Measurements from ENCODE around the gene RPS21. TPM values are rescaled to one million over a fixed set of nuclear protein-coding genes. Genes with fewer than 3 reads are reported as not detected.

The RPS21 gene
- total RNA-seq, 4 donors from 2014 or later = 1,582 to 2,182 (median 2,056) TPM

DNA sequence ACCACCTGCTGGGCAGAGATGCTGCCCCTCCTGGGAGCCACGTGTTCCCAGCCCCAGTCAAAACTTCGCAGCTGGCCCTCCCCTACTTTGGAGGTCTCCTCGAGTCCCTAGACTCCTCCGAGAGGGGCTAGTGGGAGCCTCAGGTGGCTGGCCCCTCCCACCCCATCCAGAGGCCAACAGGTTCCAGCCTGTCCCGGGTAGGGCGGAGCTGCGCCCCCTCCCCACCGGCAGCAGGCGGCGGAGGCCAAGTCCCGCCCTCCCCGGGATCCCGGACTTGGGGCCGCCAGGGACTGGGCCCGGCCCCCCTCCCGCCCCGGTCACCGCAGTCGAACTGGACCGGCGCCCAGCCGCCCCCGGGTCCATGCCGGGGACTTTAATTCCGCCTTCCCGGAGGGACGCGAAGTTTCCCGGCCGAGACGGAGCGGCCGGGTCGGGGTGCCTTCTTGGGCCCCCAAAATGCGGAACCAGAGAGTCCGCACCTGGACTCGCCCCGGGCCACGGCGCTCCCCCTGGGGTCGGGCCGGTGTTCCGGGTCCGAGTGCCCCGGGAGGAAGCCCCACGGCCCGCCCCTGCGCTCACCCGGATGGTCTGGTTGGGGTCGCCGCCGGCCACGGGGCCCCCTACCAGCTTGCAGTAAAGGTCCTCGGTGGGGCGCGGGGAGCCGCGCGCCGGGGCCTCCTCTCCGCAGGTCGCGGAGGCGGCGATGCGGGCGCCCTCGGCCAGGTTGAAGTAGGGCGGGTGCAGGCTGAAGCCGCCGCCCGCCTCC is 20.4 kb upstream of the RPS21 start:
- DNase-seq (ENCODE audit: low spot score) (no peak), ATAC-seq (ENCODE audit: low FRiP score) (no peak)
- TF ChIP-seq, protein P1, sequence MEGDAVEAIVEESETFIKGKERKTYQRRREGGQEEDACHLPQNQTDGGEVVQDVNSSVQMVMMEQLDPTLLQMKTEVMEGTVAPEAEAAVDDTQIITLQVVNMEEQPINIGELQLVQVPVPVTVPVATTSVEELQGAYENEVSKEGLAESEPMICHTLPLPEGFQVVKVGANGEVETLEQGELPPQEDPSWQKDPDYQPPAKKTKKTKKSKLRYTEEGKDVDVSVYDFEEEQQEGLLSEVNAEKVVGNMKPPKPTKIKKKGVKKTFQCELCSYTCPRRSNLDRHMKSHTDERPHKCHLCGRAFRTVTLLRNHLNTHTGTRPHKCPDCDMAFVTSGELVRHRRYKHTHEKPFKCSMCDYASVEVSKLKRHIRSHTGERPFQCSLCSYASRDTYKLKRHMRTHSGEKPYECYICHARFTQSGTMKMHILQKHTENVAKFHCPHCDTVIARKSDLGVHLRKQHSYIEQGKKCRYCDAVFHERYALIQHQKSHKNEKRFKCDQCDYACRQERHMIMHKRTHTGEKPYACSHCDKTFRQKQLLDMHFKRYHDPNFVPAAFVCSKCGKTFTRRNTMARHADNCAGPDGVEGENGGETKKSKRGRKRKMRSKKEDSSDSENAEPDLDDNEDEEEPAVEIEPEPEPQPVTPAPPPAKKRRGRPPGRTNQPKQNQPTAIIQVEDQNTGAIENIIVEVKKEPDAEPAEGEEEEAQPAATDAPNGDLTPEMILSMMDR (IDR thresholded peaks at IDR 0.05) = no peak

DNA sequence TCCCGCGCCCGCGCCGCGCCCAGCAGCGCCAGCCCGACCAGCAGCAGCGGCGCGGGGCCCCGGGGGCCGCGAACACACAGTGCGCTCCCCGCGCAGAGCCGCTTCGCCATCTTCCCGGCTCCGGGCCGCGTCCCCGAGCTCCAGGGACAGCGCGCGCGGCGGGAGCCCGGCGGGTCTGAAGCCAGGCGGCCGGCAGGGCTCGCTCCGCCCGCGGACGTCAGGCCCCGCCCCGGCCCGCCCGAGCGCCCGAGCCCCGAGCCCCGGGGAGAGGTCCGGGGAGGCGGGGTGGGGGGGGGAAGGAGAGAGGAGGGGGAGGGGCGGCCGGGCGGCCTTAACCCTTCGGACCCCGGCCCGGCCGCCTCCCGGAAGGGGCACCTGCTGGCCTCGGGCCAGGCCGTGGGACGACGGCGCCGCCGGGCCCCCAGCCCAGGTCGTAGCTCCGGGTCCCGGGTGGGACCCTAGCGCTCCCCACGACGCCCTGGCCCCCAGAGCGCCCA is 19.7 kb upstream of the RPS21 start, which contains the start of gene LAMA5:
Gene LAMA5 (minus strand): TSS at position 177 of the 497 bp plus-strand sequence. CDS start 67 bp downstream, at position 110.
- TF ChIP-seq, protein P1 (IDR thresholded peaks at IDR 0.05) = no peak
- no peak for ATAC-seq (ENCODE audit: low FRiP score)
- DNase-seq (ENCODE audit: low spot score) = no peak

DNA sequence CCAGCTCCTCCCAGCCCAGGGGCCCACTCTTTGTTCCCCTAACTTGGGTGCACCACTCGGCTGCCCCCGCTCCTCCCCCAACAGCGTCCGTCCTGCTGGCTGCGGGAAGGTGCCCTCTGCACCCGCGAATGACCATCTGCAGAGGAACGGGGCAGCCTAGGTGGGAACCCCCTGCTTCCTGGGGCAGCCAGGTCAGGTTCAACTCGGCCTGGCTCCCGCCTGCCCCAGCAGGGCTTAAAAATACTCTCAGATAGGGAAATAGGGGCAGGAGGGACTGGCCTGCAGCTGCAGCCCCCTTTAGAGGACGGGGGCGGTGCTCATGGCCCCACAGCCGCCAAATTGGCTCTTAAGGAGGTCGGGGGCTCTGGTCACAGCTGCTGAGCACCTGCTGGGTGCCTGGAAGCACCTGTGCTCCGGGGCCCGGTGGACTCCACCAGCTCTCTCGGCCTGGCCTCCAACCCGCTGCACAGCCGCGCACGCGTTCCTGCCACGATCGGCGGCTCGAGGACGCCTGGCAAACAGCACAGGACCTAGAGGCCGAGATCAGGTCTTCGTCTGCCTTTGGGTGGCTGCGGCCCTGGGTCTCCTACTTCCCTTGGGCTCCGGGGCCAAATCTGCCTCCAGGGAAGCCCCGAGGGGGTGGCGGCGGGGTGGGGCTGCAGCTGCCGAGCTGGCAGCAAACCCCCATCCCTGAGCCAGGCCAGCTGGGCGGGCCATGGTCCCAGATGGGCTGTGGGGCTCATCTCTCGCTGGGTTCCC is 19.1 kb upstream of the RPS21 start:
- ATAC-seq (ENCODE audit: low FRiP score) (no peak), DNase-seq (ENCODE audit: low spot score) (no peak)
- TF ChIP-seq, protein P1 (IDR thresholded peaks at IDR 0.05) = no peak

DNA sequence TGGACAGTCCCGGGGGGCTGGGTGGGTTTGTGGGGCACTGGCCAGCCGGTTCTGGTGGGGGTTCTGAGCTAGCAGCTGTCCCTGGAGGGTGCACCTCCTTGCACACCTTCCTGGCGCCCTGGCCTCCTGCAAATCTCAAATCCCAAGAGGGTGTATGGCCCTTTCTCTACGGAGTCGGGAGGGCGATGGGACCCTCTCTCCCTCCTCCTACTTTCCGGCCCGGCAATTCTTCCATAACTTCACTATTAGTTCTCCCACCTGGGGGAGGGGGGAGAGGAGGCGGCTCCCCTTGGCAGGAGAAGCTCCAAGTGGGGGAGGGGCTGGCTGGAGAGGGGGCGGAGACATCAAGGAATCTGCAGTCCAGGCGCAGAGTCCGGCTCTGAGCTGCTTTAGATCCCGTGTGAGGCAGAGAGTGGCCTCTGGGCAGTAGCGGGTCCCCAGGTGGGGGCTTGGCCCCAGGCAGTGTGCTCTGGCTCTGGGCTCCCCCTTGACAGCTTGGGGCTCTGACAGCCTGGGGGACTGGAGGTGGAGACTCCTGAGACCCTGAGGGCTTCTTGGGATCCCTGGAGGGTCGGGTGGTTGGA is 18.4 kb upstream of the RPS21 start:
- TF ChIP-seq, protein P1 (IDR thresholded peaks at IDR 0.05) = no peak
- DNase-seq (ENCODE audit: low spot score) (no peak), ATAC-seq (ENCODE audit: low FRiP score) (no peak)

DNA sequence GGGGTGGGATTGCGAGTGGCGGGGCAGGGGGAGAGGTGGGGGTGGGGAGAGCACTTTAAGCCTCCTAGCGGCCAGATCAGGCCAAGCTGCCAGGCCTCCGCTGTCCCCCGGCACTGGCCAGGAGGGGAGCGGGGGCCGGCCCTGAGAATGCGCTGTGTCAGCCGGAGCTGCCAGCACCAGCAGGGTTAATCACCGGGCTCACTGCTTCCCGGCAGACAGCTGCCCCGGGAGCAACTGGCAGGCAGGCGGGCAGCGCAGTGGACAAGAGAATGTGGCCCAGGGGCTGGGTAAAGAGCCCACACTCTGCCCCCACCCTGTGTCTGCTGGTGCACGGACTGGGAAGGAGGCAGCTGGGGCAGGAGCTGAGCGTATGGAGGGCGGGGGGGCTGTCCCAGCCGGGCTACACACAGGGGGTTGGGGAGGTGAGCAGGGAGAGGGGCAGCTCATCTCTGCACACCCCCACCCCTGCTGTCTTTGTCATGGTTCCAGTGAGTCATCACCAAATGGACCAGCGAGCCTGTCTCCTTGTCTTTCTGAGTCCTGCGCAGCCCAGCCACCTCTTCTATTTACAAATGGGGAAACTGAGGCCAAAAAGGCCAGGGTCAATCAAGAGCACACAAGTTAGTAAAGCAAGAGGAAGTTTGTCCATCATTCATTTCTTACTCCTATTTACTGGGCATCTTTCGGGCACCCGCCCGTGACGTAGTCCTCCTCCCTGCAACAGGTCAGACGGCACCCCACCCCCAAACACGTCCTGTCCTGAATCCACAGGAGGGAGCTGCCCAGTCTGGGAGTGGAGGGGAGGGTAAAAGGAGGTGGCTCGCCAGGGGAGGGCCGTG is 17.7 kb upstream of the RPS21 start:
- ATAC-seq (ENCODE audit: low FRiP score) = peak; percentile 37
- TF ChIP-seq, protein P1 (IDR thresholded peaks at IDR 0.05) = no peak
- no peak for DNase-seq (ENCODE audit: low spot score)

DNA sequence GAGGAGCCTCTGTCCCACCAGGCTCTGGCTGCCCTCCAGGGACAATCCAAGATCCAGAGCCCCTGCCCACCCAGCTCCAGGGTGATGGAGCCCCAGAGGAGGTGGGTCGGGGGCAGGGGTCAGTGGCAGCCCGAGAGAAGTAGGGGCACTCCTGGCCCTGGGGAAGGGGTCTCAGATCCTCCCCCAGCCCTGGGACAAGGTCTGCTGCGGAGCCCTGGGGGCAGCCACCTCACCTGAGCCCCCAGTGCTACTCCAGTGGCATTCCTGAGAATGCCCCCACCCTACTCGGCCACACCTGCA is 17.1 kb upstream of the RPS21 start:
- TF ChIP-seq, protein P1 (IDR thresholded peaks at IDR 0.05) = no peak
- DNase-seq (ENCODE audit: low spot score) (no peak), ATAC-seq (ENCODE audit: low FRiP score) (no peak)
